Adrenal gland (tissue), 12 donors: ENCODE measurements around the gene GNAO1. TPM values are rescaled to one million over a fixed set of nuclear protein-coding genes. Genes with fewer than 3 reads are reported as not detected.
"Not testable (repeated sequence)": the region's sequence is repeated elsewhere in the genome, so short reads cannot be mapped to it uniquely, and the experiment has no call there.

Experiments used
- DNase-seq, 7 donors: peaks; one replicate each; pipeline ENCODE4 v3.0.0-alpha.2; 2019 to 2020
- H3K27ac ChIP-seq, 5 donors: fragments of 200-600 bp; sonication (generic) in 4 of 5; 1 replicate in 3 of 5; 2 replicates in 2 of 5; pipeline versions ENCODE4 v1.5.1 to v1.8.0; 2016 to 2020; ENCODE audit warnings: mild to moderate bottlenecking in 1 of 5
- H3K27me3 ChIP-seq: fragments of 200-600 bp; 2 replicates; pipeline ENCODE4 v1.8.0; 2021
- H3K36me3 ChIP-seq, 2 donors: fragments of 200-600 bp; replicated peaks in 1 of 2; 1 replicate in 1 of 2; 2 replicates in 1 of 2; pipeline versions ENCODE4 v1.5.1 to v1.8.0; 2018 to 2022
- H3K4me1 ChIP-seq, 2 donors: fragments of 200-600 bp; replicated peaks in 1 of 2; 1 replicate in 1 of 2; 2 replicates in 1 of 2; pipeline versions ENCODE4 v1.5.1 to v1.8.0; 2018 to 2021
- H3K4me3 ChIP-seq, 4 donors: fragments of 200-600 bp; sonication (generic) in 3 of 4; one replicate each; pipeline ENCODE4 v1.5.1; 2016 to 2018
- H3K9me3 ChIP-seq, 3 donors: fragments of 200-600 bp; sonication (generic) in 1 of 3; replicated peaks in 1 of 3; 1 replicate in 2 of 3; 2 replicates in 1 of 3; pipeline versions ENCODE4 v1.5.1 to v1.8.0; 2016 to 2021
- POLR2A ChIP-seq, 2 donors: fragments of 450-650 bp; IDR thresholded peaks; one replicate each; pipeline ENCODE4 v1.6.1; 2017; ENCODE audit warnings: antibody characterized with exemption in 2 of 2, mild to moderate bottlenecking in 2 of 2, moderate library complexity in 1 of 2
- WGBS, 4 donors: extraction: QIAGEN DNeasy Blood & Tissue Kit in 2 of 4; methylation state at CpG; one replicate each; pipeline versions ENCODE4 v1.1.5 to v1.1.7; 2013 to 2017; 5-methylcytosine and 5-hydroxymethylcytosine counted together
- intact Hi-C, 2 donors: fragments of 100-400 bp; cut with DNase I; formaldehyde crosslinking; loops; one replicate each; pipeline versions ENCODE4 v1.14.1 to v1.15.0; 2022 to 2023
- polyA plus RNA-seq, 3 donors: library from polyadenylated mRNA; stranded (reverse); fragments of 200-250 nt in 2 of 3; fragments of 350-450 nt in 1 of 3; fragmentation: Illumina TruSeq in 1 of 3; extraction: RNeasy Lipid Tissue Mini Kit (QIAGEN cat#74804) in 1 of 3; gene quantifications; one replicate each; pipeline ENCODE4 v1.2.3, GENCODE V29; 2013 to 2014
- total RNA-seq, 9 donors: library from RNA; depleted of rRNA in 4 of 9; stranded (reverse); fragments of >200 nt in 4 of 9; fragments of 120-200 nt in 1 of 9; fragmentation: NEBNext Ultra II Directional in 1 of 9; extraction: Animal tissue kit (Norgen Biotek cat#: 25700) in 1 of 9; gene quantifications; one replicate each; pipeline versions ENCODE4 v1.1.0 to v1.2.4, GENCODE V29; 2013 to 2023
- TF ChIP-seq, protein P1 (sequence below), 6 experiments: fragments of 450-650 bp in 4 of 6; fragments of 200-600 bp in 2 of 6; sonication (generic) in 1 of 6; IDR thresholded peaks; 1 replicate in 5 of 6; 2 replicates in 1 of 6; pipeline versions ENCODE4 v1.5.1 to v1.8.0; 2016 to 2021; ENCODE audit warnings: antibody characterized with exemption in 6 of 6, mild to moderate bottlenecking in 2 of 6, moderate library complexity in 1 of 6
- donor health status: healthy with polysubstance abuse.
- donor health status: Bipolar disorder and iron deficiency.
- donor health status: DM: yes; HTN: yes; CAD: no.
- donor health status: DM: no; HTN: no; CAD: no.
- donor health status: DM: no; HTN: no; CAD: no.
- donor health status: DM: yes; HTN: yes; CAD: no.

GNAO1 gene
- total and polyA plus RNA-seq, 12 donors = 1.8 to 36.6 (median 5.9) TPM

DNA sequence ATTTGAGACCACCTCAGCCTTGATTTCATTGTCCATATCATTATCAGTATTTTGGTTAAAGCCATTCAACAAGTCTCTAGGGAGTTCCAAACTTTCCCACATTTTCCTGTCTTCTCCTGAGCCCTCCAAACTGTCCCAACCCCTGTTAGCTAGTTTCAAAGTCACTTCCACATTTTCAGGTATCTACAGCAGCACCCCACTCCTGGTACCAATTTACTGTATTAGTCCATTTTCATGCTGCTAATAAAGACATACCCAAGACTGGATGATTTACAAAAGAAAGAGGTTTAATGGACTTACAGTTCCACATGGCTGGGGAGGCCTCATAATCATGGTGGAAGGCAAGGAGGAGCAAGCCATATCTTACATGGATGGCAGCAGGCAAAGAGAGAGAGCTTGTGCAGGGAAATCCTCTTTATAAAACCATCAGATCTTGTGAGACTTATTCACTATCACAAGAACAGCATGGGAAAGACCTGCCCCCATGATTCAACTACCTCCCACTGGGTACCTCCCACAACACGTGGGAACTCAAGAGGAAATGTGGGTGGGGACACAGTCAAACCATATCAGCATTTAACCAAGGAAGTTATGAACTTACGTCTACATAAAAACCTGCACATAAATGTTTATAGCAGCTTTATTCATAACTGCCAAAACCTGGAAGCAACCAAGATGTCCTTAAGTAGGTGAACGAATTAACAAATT, 189.6 kb downstream of the GNAO1 start:
- intact Hi-C loops, H3K27me3 ChIP-seq, H3K27ac ChIP-seq, H3K4me3 ChIP-seq, H3K9me3 ChIP-seq, DNase-seq, H3K4me1 ChIP-seq: not testable (repeated sequence)
- H3K36me3 ChIP-seq = peaks cover 0 to 17% of the 10 kb centered on the region in 2 donors
- 94 to 98% (median 94%) methylated on average over 3 of the region's 3 CpGs for WGBS, 4 donors

DNA sequence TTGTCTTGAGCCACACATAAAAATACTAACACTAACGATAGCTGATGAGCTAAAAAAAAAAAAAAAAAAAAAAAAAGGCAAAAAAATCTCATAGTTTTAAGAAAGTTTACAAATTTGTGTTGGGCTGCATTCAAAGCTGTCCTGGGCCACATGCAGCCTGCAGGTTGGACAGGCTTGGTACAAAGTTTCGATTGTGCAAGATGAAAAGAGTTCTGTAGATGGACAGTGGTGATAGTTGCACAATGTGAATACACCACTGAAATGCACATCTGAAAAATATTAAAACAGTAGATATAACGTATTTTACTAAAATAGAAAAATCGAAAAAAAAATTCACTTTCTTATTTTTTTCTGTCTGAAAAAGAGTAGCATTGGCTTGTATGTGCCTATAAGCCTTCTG, 191.2 kb downstream of the GNAO1 start:
- Histone ChIP-seq H3K4me3 (no peak overlapping the region), H3K27me3 (no peaks in the 10 kb centered on the region), H3K36me3 (peaks cover 0 to 20% of the 10 kb centered on the region in 2 donors), H3K27ac (no peak overlapping the region), H3K9me3 (no peaks in the 10 kb centered on the region), H3K4me1 (no peaks in the 10 kb centered on the region)
- WGBS, 4 donors = 94 to 97% (median 95%) methylated on average over 4 of the region's 4 CpGs
- TF ChIP-seq POLR2A (IDR thresholded peaks at IDR 0.05) = no peak
- TF ChIP-seq, protein P1, sequence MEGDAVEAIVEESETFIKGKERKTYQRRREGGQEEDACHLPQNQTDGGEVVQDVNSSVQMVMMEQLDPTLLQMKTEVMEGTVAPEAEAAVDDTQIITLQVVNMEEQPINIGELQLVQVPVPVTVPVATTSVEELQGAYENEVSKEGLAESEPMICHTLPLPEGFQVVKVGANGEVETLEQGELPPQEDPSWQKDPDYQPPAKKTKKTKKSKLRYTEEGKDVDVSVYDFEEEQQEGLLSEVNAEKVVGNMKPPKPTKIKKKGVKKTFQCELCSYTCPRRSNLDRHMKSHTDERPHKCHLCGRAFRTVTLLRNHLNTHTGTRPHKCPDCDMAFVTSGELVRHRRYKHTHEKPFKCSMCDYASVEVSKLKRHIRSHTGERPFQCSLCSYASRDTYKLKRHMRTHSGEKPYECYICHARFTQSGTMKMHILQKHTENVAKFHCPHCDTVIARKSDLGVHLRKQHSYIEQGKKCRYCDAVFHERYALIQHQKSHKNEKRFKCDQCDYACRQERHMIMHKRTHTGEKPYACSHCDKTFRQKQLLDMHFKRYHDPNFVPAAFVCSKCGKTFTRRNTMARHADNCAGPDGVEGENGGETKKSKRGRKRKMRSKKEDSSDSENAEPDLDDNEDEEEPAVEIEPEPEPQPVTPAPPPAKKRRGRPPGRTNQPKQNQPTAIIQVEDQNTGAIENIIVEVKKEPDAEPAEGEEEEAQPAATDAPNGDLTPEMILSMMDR (IDR thresholded peaks at IDR 0.05) = no peak
- no peak for DNase-seq
- intact Hi-C loops = no loop called here

DNA sequence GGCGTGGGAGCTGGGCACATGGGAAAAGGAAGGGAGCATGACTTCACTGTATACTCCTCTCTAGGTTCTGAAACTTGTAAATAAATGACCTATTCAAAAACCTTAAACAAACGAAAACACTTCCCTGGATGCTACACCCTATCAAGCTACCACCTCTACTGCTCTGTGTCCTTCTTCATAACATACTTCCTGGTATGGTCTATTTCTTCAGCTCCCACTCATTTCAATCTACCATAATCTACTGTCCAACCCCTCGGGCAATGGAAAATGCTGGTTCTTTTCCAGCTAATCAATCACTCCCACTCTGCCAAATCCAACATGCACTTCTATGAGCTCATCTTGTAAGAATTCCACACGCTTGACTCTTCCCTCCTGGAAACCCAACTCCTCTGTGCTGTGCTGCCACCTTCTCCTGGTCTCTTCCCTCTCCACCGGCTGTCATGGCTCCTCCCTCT, 191.6 kb downstream of the GNAO1 start:
- WGBS, 4 donors = 71 to 84% (median 77%) methylated on average over 5 of the region's 5 CpGs
- peaks cover 0 to 21% of the 10 kb centered on the region in 2 donors for H3K36me3 ChIP-seq

DNA sequence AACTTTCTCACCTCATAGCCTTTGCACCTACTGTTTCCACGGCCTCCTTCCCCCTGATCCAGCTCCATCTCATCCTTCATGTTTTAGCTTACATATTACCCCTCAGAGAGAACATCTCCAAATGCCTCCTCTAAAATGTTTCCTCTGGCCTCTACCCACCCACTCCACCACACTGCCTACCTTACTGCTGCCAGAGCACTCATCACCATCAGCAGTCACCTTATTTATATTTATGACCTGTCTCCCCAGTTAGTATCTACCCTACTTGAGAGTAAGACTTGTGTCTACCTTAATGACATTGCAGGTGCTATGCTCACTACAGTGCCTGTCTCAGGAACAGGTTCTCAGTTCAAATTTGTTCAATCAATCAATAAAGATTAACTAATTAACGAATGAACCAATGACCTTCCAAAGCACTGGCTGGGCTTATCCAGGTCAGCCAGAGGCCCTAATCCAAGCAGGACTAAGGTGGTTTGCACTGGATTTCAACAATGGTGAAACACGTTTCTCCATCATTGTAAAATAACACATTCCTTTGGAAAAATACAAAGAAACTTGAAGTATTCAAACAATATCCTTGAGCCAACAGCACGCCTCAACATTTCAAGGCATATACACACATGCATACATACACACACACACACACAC, 192.9 kb downstream of the GNAO1 start:
- no peaks in the 10 kb centered on the region for H3K27me3 ChIP-seq
- intact Hi-C loops = no loop called here
- H3K4me1 ChIP-seq = no peaks in the 10 kb centered on the region
- WGBS, 4 donors = 90 to 93% (median 92%) methylated on average over 4 of the region's 4 CpGs
- TF ChIP-seq POLR2A (IDR thresholded peaks at IDR 0.05) = no peak
- TF ChIP-seq, protein P1 (IDR thresholded peaks at IDR 0.05) = no peak
- no peak for DNase-seq
- peaks cover 0 to 33% of the 10 kb centered on the region in 2 donors for H3K36me3 ChIP-seq
- H3K9me3 ChIP-seq = no peaks in the 10 kb centered on the region
- no peak overlapping the region for H3K27ac ChIP-seq
- H3K4me3 ChIP-seq = no peak overlapping the region

More for the DNA sequence above, 191.6 kb downstream of the GNAO1 start:
- intact Hi-C loops = no loop called here
- no peak overlapping the region for H3K4me3 ChIP-seq
- H3K27me3 ChIP-seq = no peaks in the 10 kb centered on the region
- no peak overlapping the region for H3K27ac ChIP-seq
- TF ChIP-seq, protein P1 (IDR thresholded peaks at IDR 0.05) = no peak
- TF ChIP-seq POLR2A (IDR thresholded peaks at IDR 0.05) = no peak
- no peaks in the 10 kb centered on the region for H3K9me3 ChIP-seq
- no peaks in the 10 kb centered on the region for H3K4me1 ChIP-seq
- no peak for DNase-seq
